Neural cell (in vitro differentiated cells): ENCODE data around the gene ACKR4. TPM values are rescaled to one million over a fixed set of nuclear protein-coding genes. Genes with fewer than 3 reads are reported as not detected.
"Not testable (repeated sequence)": the region's sequence is repeated elsewhere in the genome, so short reads cannot be mapped to it uniquely, and the experiment has no call there.

ENCODE experiments used
- H2AFZ ChIP-seq: fragments of 200-600, 300-800 bp; sonication (generic), shearing (Covaris generic); 2 replicates; pipeline ENCODE4 v1.6.0; 2014; ENCODE audit warnings: low read depth, mild to moderate bottlenecking, antibody characterized with exemption, low read length, moderate library complexity
- H3F3A ChIP-seq: fragments of 200-600 bp; shearing (Covaris generic); 2 replicates; pipeline ENCODE4 v1.6.1; 2016; ENCODE audit warnings: mild to moderate bottlenecking, moderate library complexity, mixed read lengths, antibody characterized with exemption, low read length; ENCODE audit not compliant: insufficient read depth, poor library complexity, severe bottlenecking
- H3K27ac ChIP-seq: fragments of 200-600, 300-800 bp; sonication (generic), shearing (Covaris generic); 2 replicates; pipeline ENCODE4 v1.5.1; 2014; ENCODE audit warnings: mild to moderate bottlenecking, low read length, moderate library complexity
- H3K27me3 ChIP-seq: fragments of 300-800, 200-600 bp; sonication (generic), shearing (Covaris generic); 2 replicates; pipeline ENCODE4 v1.6.0; 2014; ENCODE audit warnings: mild to moderate bottlenecking, low read depth, low read length, moderate library complexity; ENCODE audit not compliant: insufficient read depth
- H3K36me3 ChIP-seq: fragments of 300-800, 200-600 bp; sonication (generic), shearing (Covaris generic); 2 replicates; pipeline ENCODE4 v1.5.1; 2014; ENCODE audit warnings: mild to moderate bottlenecking, antibody characterized with exemption, low read length, moderate library complexity; ENCODE audit not compliant: insufficient read depth
- H3K4me2 ChIP-seq: fragments of 300-800, 200-600 bp; sonication (generic), shearing (Covaris generic); 2 replicates; pipeline ENCODE4 v1.6.0; 2014; ENCODE audit warnings: mild to moderate bottlenecking, low read length
- H3K4me3 ChIP-seq: fragments of 300-800, 200-600 bp; sonication (generic), shearing (Covaris generic); 2 replicates; pipeline ENCODE4 v1.5.1; 2014; ENCODE audit warnings: mild to moderate bottlenecking, low read length, moderate library complexity
- H3K79me2 ChIP-seq: fragments of 200-600 bp; shearing (Covaris generic); replicated peaks from 2 replicates; pipeline ENCODE4 v1.6.0; 2014; ENCODE audit warnings: mild to moderate bottlenecking, low read length, moderate library complexity; ENCODE audit not compliant: insufficient read depth
- H3K9ac ChIP-seq: fragments of 300-800, 200-600 bp; sonication (generic), shearing (Covaris generic); 2 replicates; pipeline ENCODE4 v1.6.1; 2016; ENCODE audit warnings: mild to moderate bottlenecking, low read length, mixed read lengths
- H3K9me2 ChIP-seq: fragments of 200-600 bp; shearing (Covaris generic); 2 replicates; pipeline ENCODE4 v1.6.1; 2016; ENCODE audit warnings: mild to moderate bottlenecking, low read length, mixed read lengths; ENCODE audit not compliant: insufficient read depth
- H3K9me3 ChIP-seq: fragments of 200-600, 300-800 bp; sonication (generic), shearing (Covaris generic); 2 replicates; pipeline ENCODE4 v1.6.1; 2016; ENCODE audit warnings: mild to moderate bottlenecking, mixed run types, low read length, moderate library complexity, mixed read lengths
- H4K20me1 ChIP-seq: fragments of 200-600 bp; shearing (Covaris generic); 2 replicates; pipeline ENCODE4 v1.6.1; 2016; ENCODE audit warnings: mild to moderate bottlenecking, mixed run types; ENCODE audit not compliant: insufficient read depth
- POLR2AphosphoS5 ChIP-seq: IDR thresholded peaks from 2 replicates; pipeline ENCODE4 v1.6.1; 2012
- REST ChIP-seq: IDR thresholded peaks from 2 replicates; pipeline ENCODE4 v1.6.1; 2012; ENCODE audit warnings: borderline replicate concordance
- SMC3 ChIP-seq: fragments of 450-650 bp; conservative IDR thresholded peaks from 2 replicates; pipeline ENCODE4 v1.6.1; 2014; ENCODE audit warnings: antibody characterized with exemption, mild to moderate bottlenecking, moderate library complexity; ENCODE audit not compliant: poor library complexity
- TAF1 ChIP-seq: IDR thresholded peaks from 2 replicates; pipeline ENCODE4 v1.6.1; 2012; ENCODE audit warnings: low read depth
- polyA plus RNA-seq: library from polyadenylated mRNA; depleted of rRNA; stranded (reverse); fragments of >200 nt; gene quantifications from 2 replicates; pipeline ENCODE4 v1.2.3, GENCODE V29; 2014

Gene ACKR4
- polyA plus RNA-seq, 1 donor from 2014 or later, result not detected

- TF ChIP-seq REST, result no peak
Measured at GRCh38 chr3:132596326-132596725, 744 bp upstream of the ACKR4 start (continued).

- TF ChIP-seq TAF1 (no peak), POLR2AphosphoS5 (no peak), REST (no peak)
- no peak overlapping the region for H3K9ac ChIP-seq
- H2AFZ ChIP-seq, result no peak overlapping the region
- H3K27me3 ChIP-seq, result no peaks in the 10 kb centered on the region
- no peaks in the 10 kb centered on the region for H3K9me3 ChIP-seq
- H4K20me1 ChIP-seq, result no peaks in the 10 kb centered on the region
- H3K9me2 ChIP-seq, result no peaks in the 10 kb centered on the region
- H3K4me2 ChIP-seq, result no peak overlapping the region
- no peaks in the 10 kb centered on the region for H3K79me2 ChIP-seq
- no peak overlapping the region for H3K4me3 ChIP-seq
- H3K36me3 ChIP-seq, result peaks cover 4% of the 10 kb centered on the region
- no peak overlapping the region for H3K27ac ChIP-seq
- H3F3A ChIP-seq, result no peaks in the 10 kb centered on the region
Measured at GRCh38 chr3:132597660-132598059, 590 bp downstream of the ACKR4 start.

GRCh38 chr3:132598181-132598580 is 1.1 kb downstream of the ACKR4 start:
- Histone ChIP-seq H4K20me1 (no peaks in the 10 kb centered on the region), H3K36me3 (peaks cover 4% of the 10 kb centered on the region), H3K79me2 (no peaks in the 10 kb centered on the region), H3K9ac (no peak overlapping the region), H3K4me2 (no peak overlapping the region), H3K9me3 (no peaks in the 10 kb centered on the region), H3K4me3 (no peak overlapping the region), H3K27me3 (no peaks in the 10 kb centered on the region), H3F3A (no peaks in the 10 kb centered on the region), H3K9me2 (no peaks in the 10 kb centered on the region), H2AFZ (no peak overlapping the region), H3K27ac (no peak overlapping the region)
- no peak for TF ChIP-seq SMC3

- not testable (repeated sequence) for H4K20me1 ChIP-seq, H2AFZ ChIP-seq, H3K4me2 ChIP-seq, H3K9me3 ChIP-seq, H3K4me3 ChIP-seq, H3K36me3 ChIP-seq, H3F3A ChIP-seq, H3K9ac ChIP-seq, H3K27me3 ChIP-seq, H3K9me2 ChIP-seq, H3K27ac ChIP-seq, H3K79me2 ChIP-seq
Measured at GRCh38 chr3:132600614-132601013, 3.5 kb downstream of the ACKR4 start.
